GM18870 (cell line): ENCODE data around the gene GALNT14.
"Not testable (repeated sequence)": the region's sequence is repeated elsewhere in the genome, so short reads cannot be mapped to it uniquely, and the experiment has no call there.

ENCODE experiments used
- ATAC-seq: cut with Tn5 transposase; IDR thresholded peaks from one replicate; pipeline ENCODE4 v1.9.1; 2021; ENCODE audit warnings: moderate library complexity; ENCODE audit not compliant: unreplicated experiment

GALNT14 gene

GRCh38 chr2:30910686-30911085, 227.6 kb downstream of the GALNT14 start:
- ATAC-seq = no peak

GRCh38 chr2:30904437-30904836, 233.8 kb downstream of the GALNT14 start:
- not testable (repeated sequence) for ATAC-seq

- no peak for ATAC-seq
Observed at GRCh38 chr2:30903326-30903725, 234.9 kb downstream of the GALNT14 start.

- ATAC-seq = no peak
Observed at GRCh38 chr2:30900381-30900780, 237.9 kb downstream of the GALNT14 start.

GRCh38 chr2:30899516-30900054, 238.7 kb downstream of the GALNT14 start:
- no peak for ATAC-seq

GRCh38 chr2:30897539-30897938, 240.7 kb downstream of the GALNT14 start:
- no peak for ATAC-seq

- no peak for ATAC-seq
Observed at GRCh38 chr2:30894498-30895119, 243.6 kb downstream of the GALNT14 start.

GRCh38 chr2:30888852-30889409, 249.3 kb downstream of the GALNT14 start:
- ATAC-seq = no peak

- no peak for ATAC-seq
Observed at GRCh38 chr2:30886080-30886479, 252.2 kb downstream of the GALNT14 start.

GRCh38 chr2:30883822-30884221, 254.4 kb downstream of the GALNT14 start:
- ATAC-seq = no peak

GRCh38 chr2:30883184-30883583, 255.1 kb downstream of the GALNT14 start:
- no peak for ATAC-seq

- no peak for ATAC-seq
Observed at GRCh38 chr2:30880516-30880915, 257.7 kb downstream of the GALNT14 start.

GRCh38 chr2:30877833-30878232, 260.4 kb downstream of the GALNT14 start:
- ATAC-seq = no peak

- ATAC-seq = no peak
Observed at GRCh38 chr2:30872797-30873196, 265.4 kb downstream of the GALNT14 start.

- no peak for ATAC-seq
Observed at GRCh38 chr2:30871980-30872789, 266.1 kb downstream of the GALNT14 start.

GRCh38 chr2:30871440-30871839, 266.8 kb downstream of the GALNT14 start:
- ATAC-seq = no peak

GRCh38 chr2:30869988-30870387, 268.3 kb downstream of the GALNT14 start:
- no peak for ATAC-seq

- no peak for ATAC-seq
Observed at GRCh38 chr2:30867385-30867784, 270.9 kb downstream of the GALNT14 start.

GRCh38 chr2:30866974-30867373, 271.3 kb downstream of the GALNT14 start:
- ATAC-seq = no peak

- no peak for ATAC-seq
Observed at GRCh38 chr2:30865892-30866681, 272.2 kb downstream of the GALNT14 start.

- ATAC-seq = no peak
Observed at GRCh38 chr2:30865243-30865642, 273.0 kb downstream of the GALNT14 start.
